Naive thymus-derived CD8-positive, alpha-beta T cell (primary cell): ENCODE data around the gene TUBB4B. TPM values are rescaled to one million over a fixed set of nuclear protein-coding genes. Genes with fewer than 3 reads are reported as not detected.

ENCODE experiments used
- ATAC-seq, 2 donors: fragments of 150-1000 bp; cut with Tn5 transposase in 1 of 2; sonication (Bioruptor Pico), chemical (Tn5 transposase) in 1 of 2; 1 replicate in 1 of 2; 2 replicates in 1 of 2; pipeline ENCODE4 v1.10.0; 2021; ENCODE audit warnings: mild to moderate bottlenecking in 2 of 2, moderate library complexity in 2 of 2
- POLR2A ChIA-PET: fragments of 350-600 bp; sonication (Branson Sonifier 250); formaldehyde crosslinking; loops from one replicate; lab custom pipeline; 2021; ENCODE audit warnings: antibody characterized with exemption; lab: Charles Lee
- DNase-seq, 10 donors: peaks; one replicate each; pipeline versions ENCODE4 v3.0.0 to v3.0.0-alpha.2; 2020 to 2022
- H3K27ac Mint-ChIP-seq, 10 donors: one replicate each; pipeline ENCODE4 v1.8.0; 2020 to 2022; ENCODE audit warnings: mild to moderate bottlenecking in 10 of 10, mixed read lengths in 10 of 10, moderate library complexity in 4 of 10, inconsistent platforms in 1 of 10
- H3K27me3 Mint-ChIP-seq, 5 donors: one replicate each; pipeline ENCODE4 v1.8.0; 2021 to 2022; ENCODE audit warnings: mixed read lengths in 5 of 5
- H3K36me3 Mint-ChIP-seq, 3 donors: one replicate each; pipeline ENCODE4 v1.8.0; 2020 to 2022; ENCODE audit warnings: mixed read lengths in 3 of 3, mild to moderate bottlenecking in 2 of 3, inconsistent platforms in 1 of 3
- H3K4me1 Mint-ChIP-seq, 4 donors: one replicate each; pipeline ENCODE4 v1.8.0; 2021 to 2022; ENCODE audit warnings: mixed read lengths in 4 of 4
- H3K4me3 Mint-ChIP-seq, 10 donors: one replicate each; pipeline ENCODE4 v1.8.0; 2020 to 2022; ENCODE audit warnings: mild to moderate bottlenecking in 10 of 10, mixed read lengths in 10 of 10, moderate library complexity in 6 of 10, inconsistent platforms in 1 of 10
- H3K9me3 Mint-ChIP-seq, 9 donors: one replicate each; pipeline ENCODE4 v1.8.0; 2020 to 2022; ENCODE audit warnings: mixed read lengths in 9 of 9, mild to moderate bottlenecking in 3 of 9, inconsistent platforms in 1 of 9, moderate library complexity in 1 of 9
- polyA plus RNA-seq, 3 donors: library from polyadenylated mRNA; unstranded; fragments of 300-500 nt; fragmentation: Illumina TruSeq; gene quantifications; one replicate each; pipeline ENCODE4 v1.2.3, GENCODE V29; 2021
- total RNA-seq, 8 experiments: library from RNA in 2 of 8; stranded (reverse) in 2 of 8; gene quantifications; one replicate each; pipeline ENCODE4 v1.2.3 and lab custom pipeline; 2021 to 2026

Gene TUBB4B
- total and polyA plus RNA-seq, 5 experiments from 2014 or later = 10.8 to 60.2 (median 23.4) TPM

GRCh38 chr9:137213160-137214060, 27.7 kb upstream of the TUBB4B start:
- Mint-ChIP-seq H3K36me3 (peaks cover 0 to 3% (median 0%) of the 10 kb centered on the region in 3 donors), H3K27ac (peak overlapping the region in 1 of 10 donors; percentile 40), H3K4me1 (peaks cover 0 to 6% (median 3%) of the 10 kb centered on the region in 4 donors), H3K4me3 (no peak overlapping the region), H3K27me3 (no peaks in the 10 kb centered on the region), H3K9me3 (no peaks in the 10 kb centered on the region)
- DNase-seq = no peak
- POLR2A ChIA-PET = interaction anchor here (0.5 to 1.6 kb wide), 3 partner anchors 10 to 84 kb away, joined by 3 to 7 read pairs (median 4); partner anchors contain the start of genes RNF208 and TPRN
- no peak for ATAC-seq

GRCh38 chr9:137214620-137215019, 26.5 kb upstream of the TUBB4B start:
- POLR2A ChIA-PET = interaction anchor here (0.6 to 1.6 kb wide), 4 partner anchors 9 to 155 kb away, joined by 3 to 7 read pairs (median 4); partner anchors contain the start of gene RNF208
- H3K36me3 Mint-ChIP-seq = no peaks in the 10 kb centered on the region
- ATAC-seq = no peak
- no peak overlapping the region for H3K27ac Mint-ChIP-seq
- no peak overlapping the region for H3K4me3 Mint-ChIP-seq
- no peaks in the 10 kb centered on the region for H3K9me3 Mint-ChIP-seq
- H3K4me1 Mint-ChIP-seq = peaks cover 0 to 4% (median 0%) of the 10 kb centered on the region in 4 donors
- no peak for DNase-seq
- no peaks in the 10 kb centered on the region for H3K27me3 Mint-ChIP-seq

- H3K27ac Mint-ChIP-seq = no peak overlapping the region
- POLR2A ChIA-PET = interaction anchor here (0.6 to 1.6 kb wide), 4 partner anchors 8 to 155 kb away, joined by 3 to 7 read pairs (median 4); partner anchors contain the start of gene RNF208
- H3K4me3 Mint-ChIP-seq = no peak overlapping the region
- H3K36me3 Mint-ChIP-seq = no peaks in the 10 kb centered on the region
- ATAC-seq (no peak), DNase-seq (no peak)
- peaks cover 0 to 4% (median 0%) of the 10 kb centered on the region in 4 donors for H3K4me1 Mint-ChIP-seq
- H3K27me3 Mint-ChIP-seq = no peaks in the 10 kb centered on the region
- no peaks in the 10 kb centered on the region for H3K9me3 Mint-ChIP-seq
These were observed 25.7 kb upstream of the TUBB4B start for GRCh38 chr9:137215196-137215986.

GRCh38 chr9:137216188-137216965, 24.7 kb upstream of the TUBB4B start:
- no peaks in the 10 kb centered on the region for H3K36me3 Mint-ChIP-seq
- H3K4me3 Mint-ChIP-seq = peak overlapping the region in 1 of 10 donors; percentile 41
- H3K4me1 Mint-ChIP-seq = peaks cover 0 to 3% (median 0%) of the 10 kb centered on the region in 4 donors
- H3K27ac Mint-ChIP-seq = no peak overlapping the region
- no peak for DNase-seq
- H3K27me3 Mint-ChIP-seq = no peaks in the 10 kb centered on the region
- H3K9me3 Mint-ChIP-seq = no peaks in the 10 kb centered on the region
- no peak for ATAC-seq
- POLR2A ChIA-PET = interaction anchor here (0.6 kb wide), 1 partner anchor 441 kb away, joined by 3 read pairs; no protein-coding TSS in a partner anchor

GRCh38 chr9:137217276-137218211, 23.5 kb upstream of the TUBB4B start:
- ATAC-seq (no peak), DNase-seq (no peak)
- no peaks in the 10 kb centered on the region for H3K9me3 Mint-ChIP-seq
- H3K27me3 Mint-ChIP-seq = no peaks in the 10 kb centered on the region
- POLR2A ChIA-PET = no interaction called here
- peak overlapping the region in 1 of 10 donors; percentile 15 for H3K27ac Mint-ChIP-seq
- H3K4me3 Mint-ChIP-seq = peak overlapping the region in 3 of 10 donors; percentile 15 to 36 (median 33)
- peaks cover 0 to 3% (median 0%) of the 10 kb centered on the region in 4 donors for H3K4me1 Mint-ChIP-seq
- H3K36me3 Mint-ChIP-seq = no peaks in the 10 kb centered on the region

GRCh38 chr9:137218212-137218753, 22.8 kb upstream of the TUBB4B start:
- no peak for DNase-seq
- Mint-ChIP-seq H3K9me3 (no peaks in the 10 kb centered on the region), H3K27me3 (no peaks in the 10 kb centered on the region), H3K36me3 (no peaks in the 10 kb centered on the region), H3K27ac (no peak overlapping the region), H3K4me3 (peak overlapping the region in 1 of 10 donors; percentile 10), H3K4me1 (peaks cover 1 to 6% (median 3%) of the 10 kb centered on the region in 4 donors)
- POLR2A ChIA-PET = interaction anchor here (1.1 to 1.3 kb wide), 2 partner anchors 8 to 36 kb away, joined by 3 read pairs; no protein-coding TSS in a partner anchor
- ATAC-seq = no peak

- Mint-ChIP-seq H3K9me3 (no peaks in the 10 kb centered on the region), H3K27me3 (no peaks in the 10 kb centered on the region), H3K4me3 (peak overlapping the region in 1 of 10 donors; percentile 10), H3K36me3 (no peaks in the 10 kb centered on the region), H3K27ac (no peak overlapping the region), H3K4me1 (peaks cover 1 to 6% (median 3%) of the 10 kb centered on the region in 4 donors)
- POLR2A ChIA-PET = interaction anchor here (0.5 to 1.5 kb wide), 4 partner anchors 8 to 856 kb away, joined by 3 to 4 read pairs (median 3); partner anchors contain the start of gene LCN8
- DNase-seq = no peak
- no peak for ATAC-seq
These were observed 22.3 kb upstream of the TUBB4B start for GRCh38 chr9:137218754-137219271.

- POLR2A ChIA-PET = interaction anchor here (0.7 to 1.5 kb wide), 5 partner anchors 21 to 857 kb away, joined by 3 to 6 read pairs (median 3); partner anchors contain the start of gene TUBB4B
- Mint-ChIP-seq H3K27me3 (no peaks in the 10 kb centered on the region), H3K9me3 (no peaks in the 10 kb centered on the region), H3K27ac (peak overlapping the region in 1 of 10 donors; percentile 71), H3K4me3 (peak overlapping the region in 4 of 10 donors; percentile 23 to 58 (median 39)), H3K36me3 (no peaks in the 10 kb centered on the region), H3K4me1 (peaks cover 1 to 7% (median 6%) of the 10 kb centered on the region in 4 donors)
- ATAC-seq = no peak
- no peak for DNase-seq
These were observed 21.2 kb upstream of the TUBB4B start for GRCh38 chr9:137219757-137220316.

- peaks cover 1 to 10% (median 6%) of the 10 kb centered on the region in 4 donors for H3K4me1 Mint-ChIP-seq
- no peak for DNase-seq
These were observed 20.6 kb upstream of the TUBB4B start for GRCh38 chr9:137220317-137221094.

More at GRCh38 chr9:137220317-137221094, 20.6 kb upstream of the TUBB4B start:
- Mint-ChIP-seq H3K36me3 (no peaks in the 10 kb centered on the region), H3K4me3 (peak overlapping the region in 7 of 10 donors; percentile 15 to 75 (median 58)), H3K9me3 (no peaks in the 10 kb centered on the region), H3K27ac (peak overlapping the region in 1 of 10 donors; percentile 71), H3K27me3 (no peaks in the 10 kb centered on the region)
- POLR2A ChIA-PET = interaction anchor here (0.9 to 1.5 kb wide), 5 partner anchors 21 to 858 kb away, joined by 3 to 6 read pairs (median 3); partner anchors contain the start of genes ANAPC2, SSNA1 and TUBB4B
- no peak for ATAC-seq
